ENCODE data around the gene CDNF.
A peak's percentile ranks its signal among the peaks of the same experiment; 100 is the strongest.
"Not testable (repeated sequence)": the region's sequence is repeated elsewhere in the genome, so short reads cannot be mapped to it uniquely, and the experiment has no call there.

Gene CDNF

GRCh38 chr10:14838582-14839304 lies 906 bp upstream of the CDNF start:
- no peak for DNase-seq

- no peak for DNase-seq
Measured at GRCh38 chr10:14837003-14837756, 657 bp downstream of the CDNF start.

- DNase-seq = no peak
Measured at GRCh38 chr10:14836208-14836607, 1.6 kb downstream of the CDNF start.

GRCh38 chr10:14833106-14833505 lies 4.7 kb downstream of the CDNF start:
- no peak for DNase-seq

GRCh38 chr10:14826076-14826829 lies 11.6 kb downstream of the CDNF start:
- DNase-seq = peak in 1 of 2 experiments; percentile 35

GRCh38 chr10:14823966-14824365 lies 13.9 kb downstream of the CDNF start:
- no peak for DNase-seq

- DNase-seq = peak; percentile 68 to 78
Measured at GRCh38 chr10:14822879-14823755, 14.7 kb downstream of the CDNF start.

GRCh38 chr10:14821635-14822375 lies 16.0 kb downstream of the CDNF start:
- no peak for DNase-seq

GRCh38 chr10:14820775-14821154 lies 17.1 kb downstream of the CDNF start:
- no peak for DNase-seq

- DNase-seq = no peak
Measured at GRCh38 chr10:14820010-14820774, 17.6 kb downstream of the CDNF start.

GRCh38 chr10:14816717-14817116 lies 21.1 kb downstream of the CDNF start:
- not testable (repeated sequence) for DNase-seq

- no peak for DNase-seq
Measured at GRCh38 chr10:14815681-14816080, 22.2 kb downstream of the CDNF start.

- no peak for DNase-seq
Measured at GRCh38 chr10:14812271-14812670, 25.6 kb downstream of the CDNF start.

GRCh38 chr10:14810969-14811953 lies 26.6 kb downstream of the CDNF start:
- no peak for DNase-seq

- DNase-seq = no peak
Measured at GRCh38 chr10:14806318-14806717, 31.5 kb downstream of the CDNF start.

GRCh38 chr10:14803827-14804226 lies 34.0 kb downstream of the CDNF start:
- no peak for DNase-seq

- no peak for DNase-seq
Measured at GRCh38 chr10:14801723-14802122, 36.1 kb downstream of the CDNF start.

- no peak for DNase-seq
Measured at GRCh38 chr10:14800397-14800796, 37.4 kb downstream of the CDNF start.

- DNase-seq = peak in 1 of 2 experiments; percentile 5
Measured at GRCh38 chr10:14798636-14799035, 39.2 kb downstream of the CDNF start.

- no peak for DNase-seq
Measured at GRCh38 chr10:14787938-14788337, 49.9 kb downstream of the CDNF start.
